GM12878 (cell line): ENCODE data around the gene TRIM22. TPM values are rescaled to one million over a fixed set of nuclear protein-coding genes. Genes with fewer than 3 reads are reported as not detected.
A peak's percentile ranks its signal among the peaks of the same experiment; 100 is the strongest.

Experiments used
- ATAC-seq: fragments of 200-7000 bp; cut with Tn5 transposase; 3 replicates; pipeline ENCODE4 v1.9.1; 2020; ENCODE audit warnings: mild to moderate bottlenecking, moderate library complexity
- BruUV-seq: library from RNA; stranded (reverse); fragments of 400-500 nt; replicated peaks from 2 replicates; lab custom pipeline; 2021; lab: Mats Ljungman, UMichigan
- CTCF ChIA-PET: fragments of 300-600 bp; sonication (Branson Sonifier 250); formaldehyde crosslinking; extraction: SDS; loops from one replicate; lab custom pipeline; 2021; ENCODE audit warnings: inconsistent platforms; lab: Yijun Ruan, JAX
- POLR2A ChIA-PET: fragments of 350-600 bp; formaldehyde crosslinking; extraction: SDS; loops from one replicate; lab custom pipeline; 2021; ENCODE audit warnings: inconsistent platforms; lab: Charles Lee
- RAD21 ChIA-PET: fragments of 300-600 bp; sonication (Branson Sonifier 250); formaldehyde crosslinking; loops from one replicate; lab custom pipeline; 2023; ENCODE audit warnings: antibody characterized with exemption; ENCODE audit not compliant: unreplicated experiment; lab: Charles Lee
- SMC1A ChIA-PET: fragments of 300-600 bp; sonication (Branson Sonifier 250); formaldehyde crosslinking; loops from one replicate; lab custom pipeline; 2023; ENCODE audit not compliant: unreplicated experiment, uncharacterized antibody; lab: Charles Lee
- DNase-seq: peaks from one replicate; pipeline ENCODE4 v3.0.0-alpha.2; 2011; ENCODE audit warnings: low read depth, low spot score
- FAIRE-seq: peaks from 3 replicates; lab custom pipeline; 2011; peaks lifted over from hg19 to GRCh38; lab: Jason Lieb, UNC
- H2AFZ ChIP-seq: 2 replicates; pipeline ENCODE4 v1.6.0; 2011; ENCODE audit warnings: low read depth, low read length, control low read depth; ENCODE audit not compliant: control insufficient read depth
- H3K27ac ChIP-seq: 2 replicates; pipeline ENCODE4 v1.5.1; 2011; ENCODE audit warnings: control low read depth; ENCODE audit not compliant: control insufficient read depth, insufficient read depth
- H3K27me3 ChIP-seq, 2 experiments: replicated peaks in 1 of 2; 2 replicates each; pipeline versions ENCODE4 v1.6.0 to v1.6.1; 2011; ENCODE audit warnings: low read length in 1 of 2; ENCODE audit not compliant: control insufficient read depth in 2 of 2, insufficient read depth in 2 of 2
- H3K36me3 ChIP-seq, 2 experiments: 2 replicates each; pipeline ENCODE4 v1.5.1; 2011; ENCODE audit warnings: low read length in 1 of 2; ENCODE audit not compliant: control insufficient read depth in 2 of 2, insufficient read depth in 2 of 2
- H3K4me1 ChIP-seq: 2 replicates; pipeline ENCODE4 v1.6.1; 2011; ENCODE audit warnings: mild to moderate bottlenecking, low read length, moderate library complexity, mixed read lengths; ENCODE audit not compliant: control insufficient read depth, insufficient read depth
- H3K4me2 ChIP-seq: 2 replicates; pipeline ENCODE4 v1.6.0; 2011; ENCODE audit warnings: control low read depth; ENCODE audit not compliant: control insufficient read depth, insufficient read depth
- H3K4me3 ChIP-seq: fragments of 200-600 bp; sonication (generic); 2 replicates; pipeline ENCODE4 v1.5.1; 2016
- H3K79me2 ChIP-seq: 2 replicates; pipeline ENCODE4 v1.6.0; 2011; ENCODE audit warnings: low read length; ENCODE audit not compliant: control insufficient read depth, insufficient read depth
- H3K9ac ChIP-seq: 2 replicates; pipeline ENCODE4 v1.8.0; 2011; ENCODE audit warnings: low read length, control low read depth, mixed read lengths; ENCODE audit not compliant: control insufficient read depth, insufficient read depth
- H3K9me3 ChIP-seq: replicated peaks from 3 replicates; pipeline ENCODE4 v1.5.1; 2011; ENCODE audit warnings: mild to moderate bottlenecking, low read length; ENCODE audit not compliant: control insufficient read depth, insufficient read depth
- H4K20me1 ChIP-seq: 2 replicates; pipeline ENCODE4 v1.6.0; 2011; ENCODE audit not compliant: control insufficient read depth, insufficient read depth
- BACH1 ChIP-seq: fragments of 450-650 bp; IDR thresholded peaks from 2 replicates; pipeline ENCODE4 v1.6.1; 2017; ENCODE audit warnings: mild to moderate bottlenecking, borderline replicate concordance
- BHLHE40 ChIP-seq, 2 experiments: fragments of 450-650 bp in 1 of 2; IDR thresholded peaks; 2 replicates each; pipeline ENCODE4 v1.6.1; 2011 to 2017; ENCODE audit warnings: low read depth in 2 of 2, borderline replicate concordance in 1 of 2, improper control_type of control experiment in 1 of 2, low read length in 1 of 2, mild to moderate bottlenecking in 1 of 2
- CHD1 ChIP-seq: IDR thresholded peaks from 2 replicates; pipeline ENCODE4 v1.6.1; 2012; ENCODE audit warnings: low read depth, low read length, improper control_type of control experiment
- IRF3 ChIP-seq: fragments of 450-650 bp; IDR thresholded peaks from 2 replicates; pipeline ENCODE4 v1.6.1; 2014; ENCODE audit warnings: mild to moderate bottlenecking
- KDM1A ChIP-seq: fragments of 200-600 bp; sonication (generic); IDR thresholded peaks from 2 replicates; pipeline ENCODE4 v1.6.1; 2016; ENCODE audit warnings: borderline replicate concordance
- MLLT1 ChIP-seq: fragments of 450-650 bp; IDR thresholded peaks from 2 replicates; pipeline ENCODE4 v1.6.1; 2016; ENCODE audit warnings: mild to moderate bottlenecking
- SIN3A ChIP-seq: IDR thresholded peaks from 2 replicates; pipeline ENCODE4 v1.6.1; 2012; ENCODE audit warnings: low read depth, low read length, improper control_type of control experiment
- SKIL ChIP-seq: fragments of 450-650 bp; IDR thresholded peaks from 2 replicates; pipeline ENCODE4 v1.6.1; 2017; ENCODE audit warnings: mild to moderate bottlenecking, low read depth, inconsistent platforms; ENCODE audit not compliant: poor library complexity, severe bottlenecking
- SMAD1 ChIP-seq: fragments of 450-650 bp; IDR thresholded peaks from 2 replicates; pipeline ENCODE4 v1.6.1; 2018; ENCODE audit warnings: mild to moderate bottlenecking, low read depth; ENCODE audit not compliant: partially characterized antibody
- SREBF1 ChIP-seq: IDR thresholded peaks from 2 replicates; pipeline ENCODE4 v1.6.1; 2012; ENCODE audit warnings: mild to moderate bottlenecking, low read length
- YY1 ChIP-seq: IDR thresholded peaks from 2 replicates; pipeline ENCODE4 v1.6.1; 2011; ENCODE audit warnings: low read depth, mild to moderate bottlenecking, low read length
- ZNF274 ChIP-seq: IDR thresholded peaks from one replicate; pipeline ENCODE4 v1.8.0; 2011; ENCODE audit not compliant: insufficient read length, insufficient read depth
- WGBS: methylation state at CpG from one replicate; pipeline ENCODE4 v1.1.6; 2016; ENCODE audit warnings: low lambda C conversion rate; ENCODE audit not compliant: insufficient replicate concordance, insufficient coverage; ENCODE audit errors: missing lambda C conversion rate; 5-methylcytosine and 5-hydroxymethylcytosine counted together
- in situ Hi-C: fragments of 300-500 bp; cut with MboI; formaldehyde crosslinking; loops from 9 replicates; pipeline ENCODE4 v1.14.3; 2018; ENCODE audit warnings: mixed read lengths
- intact Hi-C: fragments of 100-400 bp; cut with micrococcal nuclease; formaldehyde crosslinking; loops from one replicate; pipeline ENCODE4 v1.14.2; 2022; ENCODE audit not compliant: unreplicated experiment
- polyA plus RNA-seq, 11 experiments: library from polyadenylated mRNA; depleted of rRNA in 4 of 11; unstranded in 6 of 11; stranded (reverse) in 5 of 11; fragments of >200 nt; fragmentation: Nextera tagmentation in 4 of 11; fragmentation: Illumina TruSeq in 1 of 11; extraction: Ambion mirVana in 4 of 11; extraction: Trizol in 1 of 11; gene quantifications; 1 replicate in 1 of 11; 2 replicates in 10 of 11; pipeline versions ENCODE4 v1.2.1 to v1.2.3, GENCODE V29; 2011 to 2016; ENCODE audit warnings: inconsistent platforms in 2 of 11, missing spikeins in 2 of 11, low read depth in 1 of 11
- total RNA-seq, 4 experiments: library from RNA; depleted of rRNA in 3 of 4; stranded (reverse); fragments of >200 nt in 3 of 4; fragmentation: Illumina TruSeq in 1 of 4; extraction: Trizol in 1 of 4; gene quantifications; 2 replicates each; pipeline versions ENCODE4 v1.2.1 to v1.2.3, GENCODE V29; 2013 to 2021

Gene TRIM22
- total and polyA plus RNA-seq, 10 of the 15 experiments (the other 5 are each of a cell fraction or from before 2014, with no cell fraction given): 116 to 485 (median 204) TPM

GRCh38 chr11:5690216-5690615 is 626 bp downstream of the TRIM22 start:
- WGBS: under 1% methylated on average over 5 of the region's 5 CpGs
- intact Hi-C loops (loop anchor here (10.0 kb wide), 1 partner anchor 1055 kb away; no protein-coding TSS in a partner anchor), in situ Hi-C loops (loop anchor here (25.0 kb wide), 2 partner anchors 1822 to 1828 kb away; partner anchors contain the start of genes PPFIBP2 and STIM1)
- SMC1A ChIA-PET: interaction anchor here (0.6 to 6.6 kb wide), 13 partner anchors 8 to 171 kb away, joined by 3 to 96 read pairs (median 6); partner anchors contain the start of gene TRIM6
- no TSS peak for BruUV-seq
- CTCF ChIA-PET: interaction anchor here (0.8 to 3.3 kb wide), 9 partner anchors 11 to 120 kb away, joined by 3 to 25 read pairs (median 4); partner anchors contain the start of gene OR52N2
- H3K36me3 ChIP-seq: peaks cover 0 to 7% of the 10 kb centered on the region in 2 experiments; a peak in 1 of 4 replicates
- ATAC-seq (peak; percentile 11), FAIRE-seq (no peak), DNase-seq (no peak)
- peak overlapping the region; percentile 100 for H3K27ac ChIP-seq
- POLR2A ChIA-PET: interaction anchor here (1.4 to 6.1 kb wide), 4 partner anchors 10 to 64 kb away, joined by 4 to 58 read pairs (median 32); partner anchors contain the start of gene TRIM34
- peaks cover 8% of the 10 kb centered on the region for H3K4me1 ChIP-seq
- H3K4me3 ChIP-seq: peak overlapping the region; percentile 78
- peak overlapping the region; percentile 100 for H3K9ac ChIP-seq
- TF ChIP-seq SMAD1 (peak; percentile 17), KDM1A (no peak), BACH1 (0 out of 2 replicates have a peak, but pooled peaks have one; percentile 8), YY1 (0 out of 2 replicates have a peak, but pooled peaks have one; percentile 38), SREBF1 (no peak), BHLHE40 (IDR thresholded peaks at IDR 0.05; ENCODE audit: borderline replicate concordance in 1 of 2, low read depth in 2 of 2, low read length in 1 of 2) (peak in 1 of 2 experiments; percentile 79; a peak in 2 of 4 replicates), SKIL (peak; percentile 23), ZNF274 (no peak), MLLT1 (no peak), SIN3A (0 out of 2 replicates have a peak, but pooled peaks have one; percentile 2), IRF3 (no peak), CHD1 (0 out of 2 replicates have a peak, but pooled peaks have one; percentile 49)
- no peak overlapping the region; the same call in 1 of the 2 replicates for H2AFZ ChIP-seq
- H3K27me3 ChIP-seq: no peaks in the 10 kb centered on the region
- RAD21 ChIA-PET: interaction anchor here (1.1 to 5.0 kb wide), 11 partner anchors 10 to 141 kb away, joined by 3 to 61 read pairs (median 5); partner anchors contain the start of genes OR52N2 and TRIM34
- no peaks in the 10 kb centered on the region for H3K9me3 ChIP-seq
- peaks cover 67% of the 10 kb centered on the region for H3K79me2 ChIP-seq
- no peaks in the 10 kb centered on the region for H4K20me1 ChIP-seq
- H3K4me2 ChIP-seq: peak overlapping the region; percentile 80
